Left lung (tissue), 10 donors: ENCODE measurements around the gene OR51E2. TPM values are rescaled to one million over a fixed set of nuclear protein-coding genes. Genes with fewer than 3 reads are reported as not detected.

Experiments
- ATAC-seq: fragments of 200-7000 bp; cut with Tn5 transposase; one replicate; pipeline ENCODE4 v1.9.1; 2020; ENCODE audit warnings: moderate library complexity
- DNase-seq, 4 donors: peaks; one replicate each; pipeline ENCODE4 v3.0.0-alpha.2; 2013 to 2020
- H3K27ac ChIP-seq, 2 donors: fragments of 200-600 bp; sonication (generic) in 1 of 2; one replicate each; pipeline versions ENCODE4 v1.5.0 to v1.8.0; 2020 to 2021
- H3K27me3 ChIP-seq, 2 donors: fragments of 200-600 bp; sonication (generic) in 1 of 2; one replicate each; pipeline versions ENCODE4 v1.5.0 to v1.8.0; 2020 to 2021
- H3K36me3 ChIP-seq, 2 donors: fragments of 200-600 bp; sonication (generic) in 1 of 2; one replicate each; pipeline versions ENCODE4 v1.5.0 to v1.8.0; 2020 to 2021
- H3K4me1 ChIP-seq, 2 donors: fragments of 200-600 bp; one replicate each; pipeline ENCODE4 v1.8.0; 2021
- H3K4me3 ChIP-seq, 2 donors: fragments of 200-600 bp; sonication (generic) in 1 of 2; one replicate each; pipeline versions ENCODE4 v1.5.0 to v1.8.0; 2020 to 2021; ENCODE audit warnings: mild to moderate bottlenecking in 1 of 2
- H3K9me3 ChIP-seq, 2 donors: fragments of 200-600 bp; sonication (generic) in 1 of 2; one replicate each; pipeline versions ENCODE4 v1.5.0 to v1.8.0; 2020 to 2021
- intact Hi-C, 2 donors: fragments of 100-400 bp; cut with DNase I; formaldehyde crosslinking; loops; one replicate each; pipeline versions ENCODE4 v1.11.2 to v1.14.2; 2022
- polyA plus RNA-seq, 6 donors: library from polyadenylated mRNA; unstranded; fragments of 120-200 nt; gene quantifications; one replicate each; pipeline ENCODE4 v1.2.1, GENCODE V29; 2013; ENCODE audit not compliant: insufficient read length in 6 of 6
- total RNA-seq, 2 donors: library from RNA; stranded (reverse); fragmentation: NEBNext Ultra II Directional; extraction: Animal tissue kit (Norgen Biotek cat#: 25700); gene quantifications; one replicate each; pipeline ENCODE4 v1.2.1, GENCODE V29; 2021
- TF ChIP-seq, protein P1 (sequence below), 2 donors: fragments of 200-600 bp; sonication (generic) in 1 of 2; IDR thresholded peaks; one replicate each; pipeline versions ENCODE4 v1.5.0 to v1.8.0; 2021; ENCODE audit warnings: antibody characterized with exemption in 2 of 2
- donor health status: DM: no; HTN: yes; CAD: no.
- donor health status: DM: no; HTN: no; CAD: no.

The OR51E2 gene
- total and polyA plus RNA-seq, 8 donors = 0.08 to 0.18 (median 0.15) TPM; not detected in 3

GRCh38 chr11:4673781-4674180, 23.9 kb downstream of the OR51E2 start:
- intact Hi-C loops = no loop called here
- DNase-seq = no peak
- TF ChIP-seq, protein P1, sequence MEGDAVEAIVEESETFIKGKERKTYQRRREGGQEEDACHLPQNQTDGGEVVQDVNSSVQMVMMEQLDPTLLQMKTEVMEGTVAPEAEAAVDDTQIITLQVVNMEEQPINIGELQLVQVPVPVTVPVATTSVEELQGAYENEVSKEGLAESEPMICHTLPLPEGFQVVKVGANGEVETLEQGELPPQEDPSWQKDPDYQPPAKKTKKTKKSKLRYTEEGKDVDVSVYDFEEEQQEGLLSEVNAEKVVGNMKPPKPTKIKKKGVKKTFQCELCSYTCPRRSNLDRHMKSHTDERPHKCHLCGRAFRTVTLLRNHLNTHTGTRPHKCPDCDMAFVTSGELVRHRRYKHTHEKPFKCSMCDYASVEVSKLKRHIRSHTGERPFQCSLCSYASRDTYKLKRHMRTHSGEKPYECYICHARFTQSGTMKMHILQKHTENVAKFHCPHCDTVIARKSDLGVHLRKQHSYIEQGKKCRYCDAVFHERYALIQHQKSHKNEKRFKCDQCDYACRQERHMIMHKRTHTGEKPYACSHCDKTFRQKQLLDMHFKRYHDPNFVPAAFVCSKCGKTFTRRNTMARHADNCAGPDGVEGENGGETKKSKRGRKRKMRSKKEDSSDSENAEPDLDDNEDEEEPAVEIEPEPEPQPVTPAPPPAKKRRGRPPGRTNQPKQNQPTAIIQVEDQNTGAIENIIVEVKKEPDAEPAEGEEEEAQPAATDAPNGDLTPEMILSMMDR (IDR thresholded peaks at IDR 0.05) = no peak

GRCh38 chr11:4672470-4672869, 25.2 kb downstream of the OR51E2 start:
- ATAC-seq (no peak), DNase-seq (no peak)
- TF ChIP-seq, protein P1 (IDR thresholded peaks at IDR 0.05) = no peak
- Histone ChIP-seq H3K4me3 (no peak overlapping the region), H3K36me3 (no peaks in the 10 kb centered on the region), H3K27ac (no peak overlapping the region), H3K4me1 (no peaks in the 10 kb centered on the region), H3K27me3 (no peaks in the 10 kb centered on the region), H3K9me3 (no peaks in the 10 kb centered on the region)
- intact Hi-C loops = no loop called here

More at GRCh38 chr11:4673781-4674180, 23.9 kb downstream of the OR51E2 start:
- no peaks in the 10 kb centered on the region for H3K27me3 ChIP-seq
- H3K36me3 ChIP-seq = no peaks in the 10 kb centered on the region
- H3K4me3 ChIP-seq = no peak overlapping the region
- ATAC-seq = no peak
- no peak overlapping the region for H3K27ac ChIP-seq
- no peaks in the 10 kb centered on the region for H3K9me3 ChIP-seq
- no peaks in the 10 kb centered on the region for H3K4me1 ChIP-seq

DNA sequence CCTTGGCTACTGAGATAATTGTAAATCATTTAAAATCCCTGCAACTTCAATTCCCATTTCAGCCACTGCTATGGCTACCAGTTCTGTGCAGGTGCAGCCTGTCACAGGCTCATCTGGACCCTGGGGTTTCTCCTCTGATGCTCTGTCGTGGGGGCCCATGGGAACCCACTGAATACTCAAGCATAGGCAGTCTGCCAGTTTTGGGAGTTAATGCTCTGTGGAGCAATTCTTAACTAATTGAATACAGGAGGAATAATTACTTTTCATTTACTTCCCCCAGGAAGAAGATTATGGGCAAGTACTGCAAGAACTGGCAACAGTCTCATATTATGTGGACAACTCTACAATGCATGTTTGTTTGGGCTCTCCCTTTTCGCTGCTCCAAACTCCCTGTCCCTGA, 25.9 kb downstream of the OR51E2 start:
- Histone ChIP-seq H3K36me3 (no peaks in the 10 kb centered on the region), H3K9me3 (no peaks in the 10 kb centered on the region), H3K4me1 (no peaks in the 10 kb centered on the region), H3K27me3 (no peaks in the 10 kb centered on the region), H3K4me3 (no peak overlapping the region), H3K27ac (no peak overlapping the region)
- TF ChIP-seq, protein P1 (IDR thresholded peaks at IDR 0.05) = no peak
- no peak for ATAC-seq
- intact Hi-C loops = no loop called here
- DNase-seq = no peak

GRCh38 chr11:4665424-4665823, 32.2 kb downstream of the OR51E2 start:
- no peak overlapping the region for H3K27ac ChIP-seq
- H3K27me3 ChIP-seq = peaks cover 0 to 8% of the 10 kb centered on the region in 2 donors
- H3K36me3 ChIP-seq = no peaks in the 10 kb centered on the region
- no peak overlapping the region for H3K4me3 ChIP-seq
- TF ChIP-seq, protein P1 (IDR thresholded peaks at IDR 0.05) = no peak
- ATAC-seq (no peak), DNase-seq (no peak)
- no peaks in the 10 kb centered on the region for H3K9me3 ChIP-seq
- no peaks in the 10 kb centered on the region for H3K4me1 ChIP-seq
- intact Hi-C loops = no loop called here

DNA sequence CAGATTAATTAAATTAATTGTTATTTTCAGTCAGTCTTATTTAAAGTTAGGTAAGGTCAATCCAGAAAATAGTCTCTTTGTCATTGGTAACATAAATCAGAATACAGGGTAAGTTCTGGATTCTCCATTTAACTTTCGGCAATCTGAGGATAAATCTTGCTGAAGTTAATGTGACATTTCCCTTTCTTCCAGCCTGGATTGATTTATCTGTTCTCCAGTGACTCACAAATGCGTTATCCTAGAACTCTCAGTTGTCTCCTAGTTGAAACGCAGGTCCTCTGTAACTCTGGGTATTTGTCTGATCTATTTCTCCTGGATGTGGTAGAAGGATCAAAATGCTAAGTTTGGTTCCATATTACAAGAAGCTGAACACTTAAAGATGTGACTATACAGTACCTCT, 32.9 kb downstream of the OR51E2 start:
- Histone ChIP-seq H3K27ac (no peak overlapping the region), H3K27me3 (peaks cover 0 to 8% of the 10 kb centered on the region in 2 donors), H3K4me3 (no peak overlapping the region), H3K9me3 (no peaks in the 10 kb centered on the region), H3K36me3 (no peaks in the 10 kb centered on the region), H3K4me1 (no peaks in the 10 kb centered on the region)
- TF ChIP-seq, protein P1 (IDR thresholded peaks at IDR 0.05) = no peak
- ATAC-seq = no peak
- intact Hi-C loops = no loop called here
- no peak for DNase-seq
